GM13977 (cell line): ENCODE measurements around the gene VMP1.
"Not testable (repeated sequence)": the region's sequence is repeated elsewhere in the genome, so short reads cannot be mapped to it uniquely, and the experiment has no call there.

Experiments used
- DNase-seq: peaks from one replicate; pipeline ENCODE4 v3.0.0; 2012; ENCODE audit warnings: low spot score
- CTCF ChIP-seq: IDR thresholded peaks from 2 replicates; pipeline ENCODE4 v1.5.1; 2012; ENCODE audit warnings: mild to moderate bottlenecking, control low read depth; ENCODE audit not compliant: insufficient read depth; ENCODE audit errors: extremely low read depth, missing control alignments
- in situ Hi-C: fragments of 300-500 bp; cut with MboI; formaldehyde crosslinking; loops from one replicate; pipeline ENCODE4 v1.12.0; 2022; ENCODE audit warnings: low sequenced_read_pairs, low pct_unique_long_range_greater_than_20kb, mixed read lengths, inconsistent platforms; ENCODE audit not compliant: unreplicated experiment

Gene VMP1

GRCh38 chr17:59777033-59777432 lies 69.6 kb downstream of the VMP1 start:
- no peak for TF ChIP-seq CTCF
- in situ Hi-C loops = no loop called here

GRCh38 chr17:59778996-59779395 lies 71.5 kb downstream of the VMP1 start:
- in situ Hi-C loops = no loop called here
- no peak for DNase-seq
- no peak for TF ChIP-seq CTCF

More at GRCh38 chr17:59777033-59777432, 69.6 kb downstream of the VMP1 start:
- no peak for DNase-seq

- in situ Hi-C loops = no loop called here
- DNase-seq = no peak
- TF ChIP-seq CTCF = no peak
Measured at GRCh38 chr17:59779521-59779920, 72.1 kb downstream of the VMP1 start.

- DNase-seq, in situ Hi-C loops: not testable (repeated sequence)
Measured at GRCh38 chr17:59780548-59780947, 73.1 kb downstream of the VMP1 start.

- DNase-seq = no peak
- no peak for TF ChIP-seq CTCF
- in situ Hi-C loops = no loop called here
Measured at GRCh38 chr17:59783221-59784047, 76.0 kb downstream of the VMP1 start.

- no peak for TF ChIP-seq CTCF
- in situ Hi-C loops = no loop called here
- DNase-seq = no peak
Measured at GRCh38 chr17:59785091-59785799, 77.8 kb downstream of the VMP1 start.

GRCh38 chr17:59786213-59786535 lies 78.7 kb downstream of the VMP1 start:
- no peak for TF ChIP-seq CTCF

More at GRCh38 chr17:59786213-59786535, 78.7 kb downstream of the VMP1 start:
- no peak for DNase-seq
- in situ Hi-C loops = no loop called here
